ENCODE measurements around the gene BRSK1. TPM values are rescaled to one million over a fixed set of nuclear protein-coding genes. Genes with fewer than 3 reads are reported as not detected.

BRSK1 gene
- polyA plus RNA-seq, 2 of the 4 experiments (the other 2 are of a cell fraction): 5.4 to 6.6 TPM

- H3K4me1 ChIP-seq: peaks cover 6% of the 10 kb centered on the region; the same call in 2 of the 3 replicates
- CTCF ChIA-PET: interaction anchor here (0.9 to 10.1 kb wide), 7 partner anchors 12 to 198 kb away, joined by 4 to 306 read pairs (median 10); partner anchors contain the start of genes KMT5C, TMEM150B and TMEM238
- TF ChIP-seq EP300 (IDR thresholded peaks at IDR 0.05): no peak
- no peak for TF ChIP-seq ZSCAN20 (CRISPR knock-in tag; IDR thresholded peaks at IDR 0.05)
- no peak for TF ChIP-seq TFCP2L1 (CRISPR knock-in tag; IDR thresholded peaks at IDR 0.05)
- no peak for TF ChIP-seq NPAS2 (CRISPR knock-in tag; IDR thresholded peaks at IDR 0.05; ENCODE audit: borderline replicate concordance)
- no peak for TF ChIP-seq RARB (CRISPR knock-in tag; IDR thresholded peaks at IDR 0.05)
- no peak for TF ChIP-seq SMC3 (IDR thresholded peaks at IDR 0.05)
- no peak for TF ChIP-seq SREBF2 (IDR thresholded peaks at IDR 0.05)
- TF ChIP-seq FOXS1 (CRISPR knock-in tag; IDR thresholded peaks at IDR 0.05): peak; percentile 38; the same call in 1 of the 2 replicates
- no peak overlapping the region for H3K4me2 ChIP-seq
- FAIRE-seq (no peak), DNase-seq (ENCODE audit: low read depth in 1 of 2, low spot score in 1 of 2) (peak; percentile 62 to 66), ATAC-seq (peak; percentile 35 to 75; a peak in 3 of 6 replicates)
- H3K4me3 ChIP-seq: no peak overlapping the region
- no peaks in the 10 kb centered on the region for H3K9me3 ChIP-seq
- H3K27ac ChIP-seq: no peak overlapping the region
- WGBS (ENCODE audit: missing lambda C conversion rate): 67% methylated on average over 9 of the region's 9 CpGs
- POLR2A ChIA-PET: interaction anchor here (1.0 to 1.5 kb wide), 2 partner anchors 34 kb away, joined by 3 to 6 read pairs; partner anchors contain the start of gene KMT5C
These were observed 21.7 kb downstream of the BRSK1 start for GRCh38 chr19:55305491-55305890.

- ATAC-seq (peak in 1 of 2 experiments; percentile 4; a peak in 2 of 6 replicates), FAIRE-seq (no peak), DNase-seq (ENCODE audit: low read depth in 1 of 2, low spot score in 1 of 2) (peak in 1 of 2 experiments; percentile 57)
- ChIA-PET CTCF (interaction anchor here (0.8 to 10.1 kb wide), 10 partner anchors 12 to 198 kb away, joined by 3 to 306 read pairs (median 4); partner anchors contain the start of genes KMT5C, TMEM150B and TMEM238), POLR2A (interaction anchor here (1.5 kb wide), 1 partner anchor 33 kb away, joined by 6 read pairs; the partner anchor contains the start of gene KMT5C)
- Histone ChIP-seq H3K9me3 (no peaks in the 10 kb centered on the region), H3K4me3 (no peak overlapping the region), H3K27ac (no peak overlapping the region), H3K4me2 (no peak overlapping the region), H3K4me1 (peaks cover 6% of the 10 kb centered on the region; the same call in 2 of the 3 replicates)
- WGBS (ENCODE audit: missing lambda C conversion rate): 89% methylated on average over 17 of the region's 17 CpGs
- TF ChIP-seq HOXA7 (CRISPR knock-in tag; IDR thresholded peaks at IDR 0.05): no peak
- TF ChIP-seq BHLHE40 (IDR thresholded peaks at IDR 0.05; ENCODE audit: low read depth, low read length): no peak
- no peak for TF ChIP-seq KDM5A (IDR thresholded peaks at IDR 0.05)
- no peak for TF ChIP-seq SREBF2 (IDR thresholded peaks at IDR 0.05)
- no peak for TF ChIP-seq PHF8 (IDR thresholded peaks at IDR 0.05; ENCODE audit: borderline replicate concordance, low read depth)
- no peak for TF ChIP-seq ZSCAN20 (CRISPR knock-in tag; IDR thresholded peaks at IDR 0.05)
- no peak for TF ChIP-seq POLR2AphosphoS2 (conservative IDR thresholded peaks at IDR 0.05; ENCODE audit: low read length)
- no peak for TF ChIP-seq JUNB (IDR thresholded peaks at IDR 0.05)
- TF ChIP-seq PBX3 (IDR thresholded peaks at IDR 0.05): no peak
- no peak for TF ChIP-seq HES2 (IDR thresholded peaks at IDR 0.05)
- TF ChIP-seq RAD21 (conservative IDR thresholded peaks at IDR 0.05 in 1 of 2, IDR thresholded peaks at IDR 0.05 in 1 of 2): no peak
- no peak for TF ChIP-seq MAZ (IDR thresholded peaks at IDR 0.05; ENCODE audit: borderline replicate concordance, low read depth, low read length)
- no peak for TF ChIP-seq ZC3H11A (IDR thresholded peaks at IDR 0.05)
- TF ChIP-seq EHMT2 (IDR thresholded peaks at IDR 0.05; ENCODE audit: low read depth): no peak
- TF ChIP-seq EP300 (IDR thresholded peaks at IDR 0.05): no peak
These were observed 22.3 kb downstream of the BRSK1 start for GRCh38 chr19:55305983-55306562.

GRCh38 chr19:55306712-55307111 is 22.9 kb downstream of the BRSK1 start:
- 88% methylated on average over 3 of the region's 3 CpGs for WGBS (ENCODE audit: missing lambda C conversion rate)
- Histone ChIP-seq H3K4me2 (no peak overlapping the region), H3K4me3 (no peak overlapping the region), H3K9me3 (no peaks in the 10 kb centered on the region), H3K4me1 (peaks cover 3% of the 10 kb centered on the region; the same call in 1 of the 3 replicates), H3K27ac (no peak overlapping the region)
- ChIA-PET POLR2A (interaction anchor here (1.5 kb wide), 1 partner anchor 33 kb away, joined by 6 read pairs; the partner anchor contains the start of gene KMT5C), CTCF (interaction anchor here (0.8 to 10.1 kb wide), 10 partner anchors 13 to 197 kb away, joined by 3 to 306 read pairs (median 4); partner anchors contain the start of genes KMT5C, TMEM150B and TMEM238)
- ATAC-seq (no peak), DNase-seq (ENCODE audit: low read depth in 1 of 2, low spot score in 1 of 2) (no peak), FAIRE-seq (no peak)
- TF ChIP-seq ELK1 (IDR thresholded peaks at IDR 0.05; ENCODE audit: low read depth, low read length): no peak
- TF ChIP-seq TFCP2L1 (CRISPR knock-in tag; IDR thresholded peaks at IDR 0.05): no peak
- no peak for TF ChIP-seq RAD21 (conservative IDR thresholded peaks at IDR 0.05 in 1 of 2, IDR thresholded peaks at IDR 0.05 in 1 of 2)
- TF ChIP-seq PBX3 (IDR thresholded peaks at IDR 0.05): no peak
- no peak for TF ChIP-seq TP53 (CRISPR knock-in tag; IDR thresholded peaks at IDR 0.05)
- TF ChIP-seq E2F6 (IDR thresholded peaks at IDR 0.05; ENCODE audit: borderline replicate concordance, low read depth): no peak
- no peak for TF ChIP-seq JUNB (IDR thresholded peaks at IDR 0.05)
- TF ChIP-seq EP300 (IDR thresholded peaks at IDR 0.05): no peak
- TF ChIP-seq FOXS1 (CRISPR knock-in tag; IDR thresholded peaks at IDR 0.05): no peak
- no peak for TF ChIP-seq KDM1A (IDR thresholded peaks at IDR 0.05; ENCODE audit: low read depth)
- TF ChIP-seq ZC3H11A (IDR thresholded peaks at IDR 0.05): no peak
- TF ChIP-seq RARB (CRISPR knock-in tag; IDR thresholded peaks at IDR 0.05): no peak
- TF ChIP-seq NFE2L2 (conservative IDR thresholded peaks at IDR 0.05; ENCODE audit: low read length): no peak
- TF ChIP-seq JUN (IDR thresholded peaks at IDR 0.05): no peak
- TF ChIP-seq HOXB5 (CRISPR knock-in tag; IDR thresholded peaks at IDR 0.05): no peak
- TF ChIP-seq MAZ (IDR thresholded peaks at IDR 0.05; ENCODE audit: borderline replicate concordance, low read depth, low read length): no peak

Measured in A549 (cell line).